ENCODE results near the gene PKD1.
"Not testable (repeated sequence)": the region's sequence is repeated elsewhere in the genome, so short reads cannot be mapped to it uniquely, and the experiment has no call there.

Gene PKD1

DNA sequence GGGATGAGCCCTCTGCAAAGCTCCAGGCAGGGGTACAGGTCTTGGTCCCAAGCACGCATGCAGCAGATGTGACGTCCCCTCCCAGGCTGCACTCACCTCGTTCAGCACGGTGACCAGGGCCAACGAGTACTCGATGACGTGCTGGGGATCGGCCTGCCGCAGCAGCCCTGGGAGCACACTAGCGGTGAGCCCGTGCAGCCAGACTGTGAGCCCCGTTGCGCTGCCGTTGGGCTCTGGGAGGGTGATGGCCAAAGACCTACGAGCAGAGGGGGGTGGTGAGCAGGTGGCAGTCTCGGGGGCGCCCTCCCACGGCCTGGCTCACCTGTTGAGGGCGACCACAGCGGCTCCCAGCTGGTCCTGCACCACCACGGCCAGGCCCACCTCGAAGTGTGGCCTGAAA lies 29.9 kb downstream of the PKD1 start:
- not testable (repeated sequence) for DNase-seq

DNA sequence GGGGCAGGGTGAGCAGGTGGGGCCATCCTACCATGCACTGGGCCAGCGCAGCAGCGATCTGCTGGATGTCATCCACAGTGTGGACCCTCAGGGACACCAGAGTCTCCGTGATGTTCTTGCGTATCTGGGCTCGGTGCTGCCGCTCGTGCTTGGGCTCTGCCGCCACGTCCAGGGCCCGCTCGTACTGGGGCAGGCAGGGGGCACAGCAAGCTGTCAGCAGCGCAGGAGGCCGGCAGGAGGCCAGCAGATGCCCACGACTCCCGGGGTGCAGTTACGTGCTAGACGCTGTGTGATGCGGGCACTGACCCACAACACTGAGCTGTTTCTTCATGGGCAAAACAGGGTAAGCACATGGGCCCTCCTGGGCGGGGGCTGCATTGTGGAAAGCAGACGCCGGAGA lies 30.4 kb downstream of the PKD1 start:
- not testable (repeated sequence) for DNase-seq

DNA sequence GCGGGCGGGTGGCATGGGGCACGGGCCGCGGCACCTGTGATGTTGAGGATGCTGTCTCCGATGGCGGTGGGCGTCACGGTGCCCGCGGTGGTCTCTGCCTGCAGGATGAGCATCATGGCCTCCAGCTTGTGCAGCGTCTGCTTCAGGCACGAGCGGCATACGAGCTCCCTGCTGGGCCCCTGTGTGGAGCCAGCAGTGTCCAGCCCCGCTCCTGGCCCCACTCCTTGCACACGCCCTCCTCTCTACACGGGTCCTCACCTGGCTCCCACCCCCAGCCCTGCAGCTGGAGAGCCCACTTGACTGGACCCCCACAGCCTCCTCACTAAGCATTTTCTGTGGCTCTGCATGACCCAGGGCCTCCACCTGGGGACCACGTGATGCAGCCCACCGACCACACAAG lies 31.2 kb downstream of the PKD1 start:
- DNase-seq: peak; percentile 23

DNA sequence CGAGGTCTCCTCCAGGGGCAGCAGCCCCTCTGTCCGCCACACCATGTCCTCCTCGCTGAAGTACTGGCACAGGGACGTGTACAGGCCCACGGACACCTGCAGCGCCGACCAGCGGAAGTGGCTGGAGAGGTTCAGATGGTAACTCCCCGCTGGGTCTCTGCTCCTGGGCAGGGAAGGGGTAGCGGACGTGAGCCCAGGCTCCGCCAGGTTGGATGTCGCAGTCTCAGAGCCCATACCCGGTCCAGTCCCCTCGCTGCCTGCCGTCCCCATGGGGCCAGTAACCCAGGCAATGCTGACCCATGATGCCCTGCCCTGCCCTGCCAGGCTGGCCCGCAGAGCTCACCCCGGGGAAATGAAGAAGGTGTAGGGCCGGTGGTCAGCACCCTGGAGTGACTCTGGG lies 33.2 kb downstream of the PKD1 start:
- no peak for DNase-seq

DNA sequence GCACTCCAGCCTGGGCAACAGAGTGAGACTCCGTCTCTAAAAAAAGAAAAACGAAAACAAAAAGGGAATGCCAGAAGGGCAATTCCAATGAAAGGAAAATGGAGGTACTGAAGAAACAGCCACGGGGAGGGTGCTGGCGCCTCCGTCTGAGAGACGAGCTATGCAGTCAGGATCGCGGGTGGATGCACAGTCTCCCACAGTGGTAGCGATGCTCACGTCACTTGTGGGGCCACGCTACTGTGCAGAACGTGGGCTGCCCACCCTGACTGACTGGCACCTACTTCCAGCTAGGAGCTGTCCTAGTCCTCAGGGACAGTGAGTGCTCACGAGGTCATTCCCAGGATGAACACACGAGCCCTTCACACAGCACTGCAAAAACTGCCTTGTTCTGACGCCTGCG lies 34.1 kb downstream of the PKD1 start:
- not testable (repeated sequence) for DNase-seq

DNA sequence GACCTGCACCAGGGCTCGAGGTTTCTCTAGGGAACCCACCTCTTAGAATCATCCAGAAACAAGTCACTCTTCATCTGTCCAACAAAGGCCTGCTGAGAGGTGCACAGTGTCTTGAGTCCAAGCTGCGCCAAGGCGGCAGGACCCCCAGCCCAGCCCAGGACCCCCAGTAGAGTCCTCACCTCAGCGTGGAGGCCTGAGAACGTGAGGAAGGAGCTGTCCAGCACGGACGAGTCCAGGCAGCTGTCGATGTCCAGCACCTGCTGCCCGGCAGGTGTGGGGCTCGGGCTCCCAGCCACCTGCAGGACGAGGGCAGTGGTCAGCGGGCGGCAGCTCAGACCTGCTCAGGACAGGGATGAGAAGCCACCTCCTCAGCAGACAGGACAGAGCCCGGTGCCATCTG lies 38.0 kb downstream of the PKD1 start:
- DNase-seq: not testable (repeated sequence)

DNA sequence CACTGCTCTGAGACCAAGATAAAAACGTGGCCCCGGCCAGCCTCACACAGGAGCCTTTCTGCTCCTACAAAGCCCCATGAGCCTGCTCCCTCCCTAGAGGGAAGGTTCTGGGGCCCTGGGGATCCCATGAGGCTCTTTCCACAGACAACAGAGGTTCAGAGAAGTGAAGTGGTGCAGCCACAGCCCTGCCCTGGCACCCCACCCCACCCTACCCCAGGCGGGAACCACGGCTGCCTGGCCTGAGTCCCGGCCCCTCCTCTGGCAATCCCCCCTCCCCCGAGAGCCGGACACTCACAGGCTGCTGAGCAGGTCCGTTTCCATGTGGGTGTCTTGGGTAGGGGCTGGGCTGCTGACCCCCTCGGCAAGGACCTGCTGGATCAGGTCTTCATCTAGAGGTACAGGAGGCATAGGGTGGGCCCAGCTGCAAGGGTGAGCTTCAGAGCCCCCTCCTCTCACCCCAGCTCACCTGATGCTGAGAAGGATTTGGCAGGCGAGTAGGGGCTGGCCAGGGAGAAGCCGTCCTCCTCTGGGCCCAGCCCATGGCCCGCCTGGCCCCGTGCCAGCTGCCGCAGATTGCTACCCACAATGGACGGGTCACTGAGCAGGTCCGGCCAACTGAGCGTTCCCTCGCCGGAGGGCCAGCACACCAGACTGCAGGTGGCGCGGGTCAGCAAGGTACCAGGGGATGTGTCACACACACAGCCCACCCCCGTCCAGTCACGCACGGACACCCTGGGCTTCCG lies 38.7 kb downstream of the PKD1 start:
- DNase-seq: no peak

DNA sequence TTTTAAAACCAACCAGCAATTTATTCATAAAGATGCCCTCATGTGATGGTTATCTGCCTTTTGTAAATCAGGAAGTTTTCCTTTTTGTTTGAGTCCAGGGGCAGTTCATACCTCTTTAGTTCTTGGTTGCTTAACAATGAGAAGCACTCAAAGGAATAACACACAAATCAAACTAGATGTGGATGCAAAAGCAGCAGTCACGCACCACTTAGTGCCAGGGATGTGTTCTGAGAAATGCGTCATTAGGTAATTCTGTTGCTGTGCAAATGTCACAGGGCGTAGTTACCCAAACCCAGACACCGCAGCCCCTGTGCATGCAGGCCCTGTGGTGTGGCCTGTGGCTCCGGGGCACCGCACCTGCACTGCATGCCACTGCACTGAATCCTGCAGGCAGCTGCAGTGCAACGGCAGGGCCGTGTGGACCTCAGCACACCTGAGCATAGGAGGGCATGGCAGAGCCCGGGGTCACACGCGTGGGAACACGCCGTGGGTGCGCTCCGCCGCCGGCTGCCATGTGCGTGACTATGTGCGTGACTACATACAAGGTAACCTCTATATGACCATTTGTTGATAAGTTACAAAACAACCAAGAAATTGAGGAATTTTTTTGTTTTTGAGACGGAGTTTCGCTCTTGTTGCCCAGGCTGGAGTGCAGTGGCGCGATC lies 39.6 kb downstream of the PKD1 start:
- no peak for DNase-seq

DNA sequence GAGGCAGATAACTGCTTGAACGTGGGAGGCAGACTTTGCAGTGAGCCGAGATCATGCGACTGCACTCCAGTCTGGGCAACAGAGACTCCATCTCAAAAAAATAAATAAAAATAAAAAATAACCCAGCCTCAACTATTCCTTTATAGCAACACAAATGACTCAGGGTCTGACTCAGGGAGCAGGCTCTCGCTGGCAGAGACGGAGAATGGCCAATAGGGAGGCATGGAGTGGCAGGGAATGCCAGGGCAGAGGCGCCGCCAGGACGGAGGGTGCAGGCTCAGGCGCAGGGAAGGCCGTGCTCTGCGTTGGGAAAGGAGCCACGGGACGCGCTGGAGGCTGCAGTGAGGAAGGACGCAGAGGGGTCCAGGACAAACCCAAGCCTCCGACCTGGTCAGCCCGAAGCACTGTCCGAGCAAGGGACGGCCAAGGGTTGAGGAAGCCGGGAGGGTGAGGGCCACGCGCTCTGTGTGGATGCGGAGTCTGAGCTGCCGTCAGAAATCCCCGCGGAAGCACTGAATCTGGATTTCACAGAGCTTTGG lies 40.3 kb downstream of the PKD1 start:
- DNase-seq: no peak

DNA sequence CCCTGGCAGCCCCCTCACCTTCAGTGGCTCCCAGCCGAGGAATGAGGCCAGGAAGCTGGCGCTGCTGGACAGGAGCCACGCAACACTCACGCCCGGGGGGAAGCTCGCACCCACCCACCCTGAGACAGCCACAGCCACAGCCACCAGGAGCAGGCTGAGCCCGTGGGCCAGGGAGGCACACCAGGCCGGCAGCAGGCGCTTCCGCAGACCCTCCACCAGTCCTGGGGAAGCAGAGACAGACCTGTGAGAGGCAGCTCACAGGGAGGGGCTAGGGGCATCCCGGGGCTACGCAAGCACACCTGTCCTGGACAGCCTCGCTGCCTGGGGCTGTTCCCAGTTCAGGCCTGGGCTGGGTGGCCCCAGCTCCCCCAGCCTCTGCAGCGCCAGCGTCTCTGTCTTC lies 41.9 kb downstream of the PKD1 start:
- DNase-seq: no peak

DNA sequence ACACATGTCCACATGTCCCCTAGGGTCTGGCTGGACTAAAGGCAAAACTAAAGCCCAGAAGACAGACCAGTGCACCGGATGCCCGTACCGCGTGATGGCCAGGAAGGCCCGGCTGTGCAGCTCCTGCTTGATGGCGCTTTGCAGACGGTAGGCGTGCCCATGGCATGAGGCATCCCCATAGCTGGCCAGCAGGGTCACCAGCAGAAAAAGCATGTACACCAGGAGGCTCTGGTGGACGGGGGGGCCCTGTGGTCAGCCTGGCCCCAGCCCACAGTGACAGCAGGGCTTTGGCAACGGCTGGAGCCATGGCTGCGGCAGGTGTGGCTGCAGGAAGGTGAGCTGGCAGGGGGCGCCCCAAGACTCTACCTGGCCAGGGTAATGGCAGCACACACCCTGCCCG lies 42.8 kb downstream of the PKD1 start:
- DNase-seq: no peak

DNA sequence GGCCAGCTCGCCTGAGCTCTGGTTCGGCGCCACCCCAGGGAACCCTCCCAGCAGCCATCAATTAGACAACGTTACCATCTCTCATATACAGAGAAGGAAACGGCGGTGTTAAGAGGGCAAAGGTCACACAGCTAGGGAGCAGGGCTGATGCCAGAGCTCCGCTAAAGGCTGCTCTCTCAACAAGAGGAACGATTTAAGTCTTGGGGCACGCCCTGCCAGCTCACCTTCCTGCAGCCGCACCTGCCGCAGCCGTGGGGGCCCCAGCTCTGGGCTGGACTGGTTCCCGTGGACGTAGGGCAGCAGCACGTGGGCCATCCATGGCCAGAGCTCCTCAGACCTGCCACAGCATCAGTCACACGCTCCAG lies 43.5 kb downstream of the PKD1 start:
- DNase-seq: no peak

DNA sequence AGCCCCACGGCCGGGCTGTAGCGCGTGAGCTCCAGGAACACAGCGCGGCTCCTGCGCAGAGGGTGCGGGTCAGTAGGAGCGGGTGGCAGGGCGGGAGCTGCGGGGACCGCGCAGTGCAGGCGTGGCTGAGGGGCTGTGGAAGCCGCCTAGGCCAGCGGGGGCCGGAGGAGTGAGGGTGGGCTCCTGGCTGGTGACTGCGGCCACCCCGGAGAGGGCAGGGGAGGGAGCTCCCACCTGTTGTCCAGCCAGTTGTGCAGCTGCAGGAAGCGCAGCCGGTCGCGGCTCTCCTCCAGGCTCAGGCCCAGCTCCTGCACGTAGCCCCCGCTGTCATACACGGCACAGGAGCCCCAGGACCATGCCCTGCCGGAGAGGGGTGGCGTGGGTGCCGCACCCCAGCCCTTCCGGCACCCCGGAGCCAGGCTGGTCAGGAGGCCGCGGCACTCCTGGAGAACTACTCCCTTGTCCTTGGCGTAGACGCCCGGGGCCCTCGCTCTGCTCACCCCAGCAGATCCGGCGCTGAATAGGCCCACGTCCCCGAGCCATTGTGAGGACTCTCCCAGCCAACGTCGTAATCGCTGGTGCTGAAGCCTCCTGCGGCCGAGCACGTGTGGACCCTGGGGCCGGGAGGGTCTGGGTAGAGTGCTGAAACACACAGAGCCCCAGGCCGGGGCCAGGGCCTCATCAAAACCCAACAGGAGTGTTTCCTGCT lies 44.0 kb downstream of the PKD1 start:
- no peak for DNase-seq

DNA sequence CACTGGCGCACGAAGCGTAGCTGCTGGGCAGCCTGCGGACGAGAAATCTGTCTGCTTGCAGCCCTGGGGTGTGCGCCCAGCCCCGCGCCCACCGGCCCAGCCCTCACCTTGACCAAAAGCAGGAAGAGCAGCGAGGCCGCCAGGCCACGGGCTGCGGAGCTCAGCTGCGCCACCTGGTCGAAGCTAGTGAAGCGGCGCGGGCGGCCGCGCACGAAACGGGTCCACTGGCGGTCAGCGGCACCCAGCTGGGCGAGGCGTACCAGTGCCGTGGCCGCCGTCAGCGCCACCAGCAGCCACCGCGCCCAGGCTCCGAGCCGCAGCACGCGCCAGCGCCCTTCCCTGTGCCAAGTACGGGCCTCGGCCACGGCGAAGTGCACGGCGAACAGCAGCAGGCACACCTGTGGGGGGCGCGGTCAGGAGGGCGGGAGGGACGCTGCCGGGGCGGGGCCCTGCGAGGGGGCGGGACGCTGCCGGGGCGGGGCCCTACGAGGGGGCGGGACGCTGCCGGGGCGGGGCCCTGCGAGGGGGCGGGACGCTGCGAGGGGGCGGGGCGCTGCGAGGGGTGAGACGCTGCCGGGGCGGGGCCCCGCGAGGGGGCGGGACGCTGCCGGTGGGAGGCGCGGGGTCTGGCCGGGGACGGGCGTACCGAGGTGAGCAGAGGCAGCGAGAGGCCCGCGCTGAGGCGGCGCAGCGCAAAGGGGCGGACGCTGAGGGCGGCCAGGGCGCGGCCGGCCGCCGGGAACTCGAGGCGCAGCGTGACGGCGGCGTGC lies 44.7 kb downstream of the PKD1 start:
- no peak for DNase-seq

DNA sequence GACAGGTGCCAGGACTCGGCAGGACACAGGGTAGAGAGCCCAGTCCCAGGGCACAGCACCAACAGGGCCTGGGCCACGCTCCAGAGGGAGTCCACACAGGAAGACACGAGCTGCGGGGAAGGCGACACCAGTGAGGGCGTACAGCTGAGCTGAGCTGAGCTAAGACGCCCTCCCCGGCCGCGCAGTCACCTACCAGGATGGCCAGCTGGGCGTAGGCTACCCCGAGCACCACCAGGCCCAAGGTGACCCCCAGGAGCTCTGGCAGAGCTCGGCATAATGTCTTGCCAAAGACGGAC lies 45.3 kb downstream of the PKD1 start:
- DNase-seq: no peak

DNA sequence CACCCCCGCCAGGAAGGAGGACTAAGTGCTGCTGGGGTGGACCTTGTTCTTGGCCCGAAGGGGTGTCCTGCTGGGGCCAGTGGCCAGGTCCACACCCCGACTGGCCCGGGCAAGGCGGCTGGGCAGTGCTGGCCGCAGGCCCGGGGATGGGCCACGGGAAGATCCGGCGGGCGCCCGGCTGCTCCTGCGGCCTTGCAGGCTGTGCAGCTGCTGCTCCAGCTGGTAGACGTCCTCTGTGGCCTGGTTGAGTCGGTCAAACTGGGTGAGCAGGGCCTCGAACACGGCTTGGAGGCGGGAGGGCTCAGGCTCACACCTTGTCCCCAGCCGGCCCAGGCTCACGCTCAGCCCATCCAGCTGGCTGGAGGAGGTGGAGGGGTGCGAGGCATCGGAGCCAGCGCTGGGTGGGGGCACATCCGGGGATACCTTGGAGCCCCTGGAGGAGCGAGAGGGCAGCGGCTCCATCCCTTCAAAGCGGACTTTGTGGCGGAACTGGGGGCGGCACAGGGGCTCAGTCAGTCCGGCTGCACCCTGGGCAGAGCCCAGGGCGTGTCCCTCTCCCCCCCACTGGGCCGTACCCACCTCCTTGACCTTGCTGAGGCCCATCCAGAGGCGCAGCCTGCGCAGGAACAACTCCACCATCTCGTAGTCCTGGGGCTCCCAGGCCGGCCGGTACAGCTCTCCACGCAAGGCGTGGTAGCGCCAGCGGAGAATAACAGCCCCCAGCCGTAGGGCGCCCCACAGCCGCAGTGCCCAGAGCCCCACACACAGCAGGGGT lies 45.8 kb downstream of the PKD1 start:
- no peak for DNase-seq

DNA sequence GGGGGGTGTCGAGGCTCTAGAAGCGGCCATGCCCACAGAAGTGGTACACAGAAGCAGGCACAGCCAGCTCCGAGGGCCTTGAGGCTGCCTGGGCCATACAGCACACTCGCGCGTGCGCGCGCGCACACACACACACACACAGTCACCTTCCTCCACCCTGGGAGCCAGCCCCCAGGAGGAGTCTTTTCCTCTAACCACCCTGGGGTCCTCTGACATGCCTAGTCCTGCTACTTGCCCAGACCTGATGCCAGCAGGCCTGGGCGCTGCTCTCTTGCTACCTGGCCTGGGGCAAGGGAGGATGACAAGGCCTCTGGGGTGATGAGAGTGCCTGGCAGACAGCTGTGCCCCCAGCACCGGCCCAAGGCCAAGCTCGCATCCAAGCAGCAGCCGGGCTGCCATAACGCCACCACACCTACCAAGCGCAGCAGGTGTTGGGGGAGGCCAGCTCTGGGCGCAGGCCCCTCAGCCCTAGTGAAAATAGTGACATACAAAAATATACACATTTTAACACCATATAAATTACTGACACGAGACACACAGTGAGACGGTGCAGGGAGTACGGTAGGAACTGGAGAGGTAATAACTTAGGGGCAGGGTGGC lies 46.8 kb downstream of the PKD1 start:
- no peak for DNase-seq

DNA sequence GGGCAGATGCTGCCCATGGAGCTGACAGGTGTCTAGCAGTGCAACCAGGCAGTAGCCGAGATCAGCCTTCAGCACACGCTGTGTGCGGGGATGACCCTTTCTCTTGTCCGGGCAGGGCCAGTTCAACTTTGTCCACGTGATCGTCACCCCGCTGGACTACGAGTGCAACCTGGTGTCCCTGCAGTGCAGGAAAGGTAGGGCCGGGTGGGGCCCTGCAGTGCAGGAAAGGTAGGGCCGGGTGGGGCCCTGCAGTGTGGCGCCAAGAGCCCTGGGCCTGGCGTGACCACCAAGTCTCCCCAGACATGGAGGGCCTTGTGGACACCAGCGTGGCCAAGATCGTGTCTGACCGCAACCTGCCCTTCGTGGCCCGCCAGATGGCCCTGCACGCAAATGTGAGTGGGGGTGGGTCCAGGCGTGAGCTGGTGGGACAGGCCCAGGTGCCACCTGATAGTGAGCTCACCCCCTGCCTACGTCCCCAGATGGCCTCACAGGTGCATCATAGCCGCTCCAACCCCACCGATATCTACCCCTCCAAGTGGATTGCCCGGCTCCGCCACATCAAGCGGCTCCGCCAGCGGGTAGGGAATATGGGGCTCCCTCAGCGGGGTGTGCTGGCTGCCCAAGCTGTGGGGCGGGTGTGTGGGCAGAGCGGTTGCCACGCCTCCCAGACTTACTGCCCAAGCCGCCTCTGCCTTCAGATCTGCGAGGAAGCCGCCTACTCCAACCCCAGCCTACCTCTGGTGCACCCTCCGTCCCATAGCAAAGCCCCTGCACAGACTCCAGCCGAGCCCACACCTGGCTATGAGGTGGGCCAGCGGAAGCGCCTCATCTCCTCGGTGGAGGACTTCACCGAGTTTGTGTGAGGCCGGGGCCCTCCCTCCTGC lies 47.7 kb downstream of the PKD1 start:
- no peak for DNase-seq

DNA sequence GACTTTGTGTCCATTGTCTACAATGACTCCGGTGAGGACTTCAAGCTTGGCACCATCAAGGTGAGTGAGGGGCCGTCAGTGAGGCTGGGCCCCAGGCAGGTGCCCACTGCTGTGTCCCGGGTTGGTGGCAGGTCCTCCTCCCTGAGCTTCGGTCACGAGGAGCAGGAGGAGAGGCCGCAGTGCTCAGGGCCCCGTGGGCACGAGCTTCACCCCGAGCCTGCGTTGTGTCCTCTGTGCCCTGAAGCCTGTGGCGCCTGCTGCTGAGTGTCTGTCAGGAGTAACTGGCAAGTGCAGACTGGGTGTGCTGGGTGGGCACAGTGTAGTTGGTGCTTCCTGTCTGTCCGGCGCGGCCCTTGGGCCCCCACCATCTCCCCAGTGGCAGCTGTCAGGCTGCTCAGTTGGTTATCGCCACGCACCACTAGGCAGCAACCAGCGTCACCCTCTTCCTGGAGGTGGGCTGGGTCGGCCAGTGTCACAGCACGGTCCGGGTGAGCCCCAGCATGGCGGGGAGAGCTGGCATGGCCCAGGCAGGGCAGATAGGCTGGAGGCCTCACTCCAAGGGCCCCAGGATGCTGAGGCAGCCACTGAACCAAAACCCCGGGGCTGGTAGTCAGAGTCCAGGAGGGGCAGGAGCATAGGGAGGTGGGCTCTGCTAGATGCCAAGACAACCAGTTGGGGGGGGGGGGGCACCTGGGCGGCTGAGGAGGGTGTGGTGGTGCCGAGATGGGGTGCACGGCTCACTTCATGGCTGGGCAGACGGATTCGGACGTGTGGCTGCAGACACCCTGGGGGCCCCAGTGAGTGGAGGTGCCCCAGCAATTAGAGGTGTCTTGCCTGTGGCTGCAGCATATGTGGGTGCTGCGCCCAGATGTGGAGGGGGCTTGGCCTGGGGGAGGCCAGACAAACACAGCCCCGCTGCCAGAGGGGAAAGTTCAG lies 48.6 kb downstream of the PKD1 start:
- no peak for DNase-seq
